Uterus (tissue), 2 donors: Measurements from ENCODE around the gene C5.

Experiments
- POLR2A ChIP-seq, 2 donors: fragments of 450-650 bp; IDR thresholded peaks; one replicate each; pipeline ENCODE4 v1.6.1; 2016; ENCODE audit warnings: antibody characterized with exemption in 2 of 2, mild to moderate bottlenecking in 1 of 2, moderate library complexity in 1 of 2
- TF ChIP-seq, protein P1 (sequence below), 4 experiments: fragments of 200-600 bp in 2 of 4; fragments of 450-650 bp in 2 of 4; sonication (generic) in 2 of 4; IDR thresholded peaks; one replicate each; pipeline ENCODE4 v1.5.1; 2016 to 2019; ENCODE audit warnings: antibody characterized with exemption in 4 of 4, mild to moderate bottlenecking in 2 of 4, moderate library complexity in 1 of 4

DNA sequence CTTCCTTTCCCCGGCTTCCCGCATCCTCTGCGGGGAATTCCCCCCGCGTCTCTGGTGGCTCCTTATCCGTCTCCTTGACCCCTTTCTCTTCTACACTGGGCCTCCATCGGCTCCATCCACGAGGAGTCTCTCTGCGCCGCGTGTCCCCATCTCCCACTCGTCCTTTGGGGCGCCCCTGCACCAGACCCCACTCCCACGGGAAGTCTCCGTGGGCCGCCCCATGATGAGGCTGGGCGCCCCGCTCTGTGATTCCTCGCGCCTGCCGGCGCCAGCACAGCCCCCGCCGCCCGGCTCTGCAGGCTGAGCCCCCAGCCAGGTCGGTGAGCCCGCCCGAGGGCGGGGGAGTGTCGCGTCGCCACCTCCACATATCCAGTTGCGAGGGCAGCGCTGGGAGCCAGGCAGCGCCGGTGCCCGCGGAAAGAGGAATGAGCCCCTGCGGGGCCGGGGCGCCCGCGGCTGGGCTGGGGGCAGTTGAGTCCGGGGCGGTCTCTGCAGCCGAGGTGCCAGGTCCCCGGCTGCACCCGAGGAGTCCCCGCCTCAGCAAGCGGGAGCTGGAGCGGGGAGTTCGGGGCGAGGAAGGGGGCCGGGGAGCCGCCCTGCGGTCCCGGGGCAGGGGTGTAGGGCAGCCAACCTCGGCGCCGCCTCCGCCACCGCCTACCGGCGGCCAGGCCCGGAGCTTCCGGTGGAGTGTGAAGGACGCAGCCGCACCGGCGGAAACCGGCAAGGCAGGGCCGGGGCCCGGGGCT is 121.4 kb downstream of the C5 start:
- peak in 1 of 2 donors; percentile 51 for TF ChIP-seq POLR2A (IDR thresholded peaks at IDR 0.05)
- TF ChIP-seq, protein P1, sequence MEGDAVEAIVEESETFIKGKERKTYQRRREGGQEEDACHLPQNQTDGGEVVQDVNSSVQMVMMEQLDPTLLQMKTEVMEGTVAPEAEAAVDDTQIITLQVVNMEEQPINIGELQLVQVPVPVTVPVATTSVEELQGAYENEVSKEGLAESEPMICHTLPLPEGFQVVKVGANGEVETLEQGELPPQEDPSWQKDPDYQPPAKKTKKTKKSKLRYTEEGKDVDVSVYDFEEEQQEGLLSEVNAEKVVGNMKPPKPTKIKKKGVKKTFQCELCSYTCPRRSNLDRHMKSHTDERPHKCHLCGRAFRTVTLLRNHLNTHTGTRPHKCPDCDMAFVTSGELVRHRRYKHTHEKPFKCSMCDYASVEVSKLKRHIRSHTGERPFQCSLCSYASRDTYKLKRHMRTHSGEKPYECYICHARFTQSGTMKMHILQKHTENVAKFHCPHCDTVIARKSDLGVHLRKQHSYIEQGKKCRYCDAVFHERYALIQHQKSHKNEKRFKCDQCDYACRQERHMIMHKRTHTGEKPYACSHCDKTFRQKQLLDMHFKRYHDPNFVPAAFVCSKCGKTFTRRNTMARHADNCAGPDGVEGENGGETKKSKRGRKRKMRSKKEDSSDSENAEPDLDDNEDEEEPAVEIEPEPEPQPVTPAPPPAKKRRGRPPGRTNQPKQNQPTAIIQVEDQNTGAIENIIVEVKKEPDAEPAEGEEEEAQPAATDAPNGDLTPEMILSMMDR (IDR thresholded peaks at IDR 0.05): peak in 1 of 4 experiments; percentile 39
